Measurements from ENCODE around the gene JSRP1.

Gene JSRP1

DNA sequence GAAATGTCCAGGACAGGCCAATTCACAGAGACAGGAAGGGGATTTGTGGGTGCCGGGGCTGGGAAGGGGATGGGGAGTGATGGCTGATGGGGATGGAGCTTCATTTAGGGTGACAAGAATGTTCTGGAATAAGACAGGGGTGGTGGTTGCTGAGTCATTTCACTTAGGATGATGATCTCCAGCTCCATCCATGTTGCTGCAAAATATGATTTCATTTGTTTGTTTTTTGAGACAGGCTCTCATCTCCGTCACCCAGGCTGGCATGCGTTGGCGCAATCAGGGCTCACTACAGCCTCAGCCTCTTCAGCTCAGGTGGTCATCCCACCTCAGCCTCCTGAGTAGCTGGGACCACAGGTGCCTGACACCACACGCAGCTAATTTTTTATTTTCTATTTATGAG is 3.1 kb upstream of the JSRP1 start (continued):
- TF ChIP-seq, protein P1, sequence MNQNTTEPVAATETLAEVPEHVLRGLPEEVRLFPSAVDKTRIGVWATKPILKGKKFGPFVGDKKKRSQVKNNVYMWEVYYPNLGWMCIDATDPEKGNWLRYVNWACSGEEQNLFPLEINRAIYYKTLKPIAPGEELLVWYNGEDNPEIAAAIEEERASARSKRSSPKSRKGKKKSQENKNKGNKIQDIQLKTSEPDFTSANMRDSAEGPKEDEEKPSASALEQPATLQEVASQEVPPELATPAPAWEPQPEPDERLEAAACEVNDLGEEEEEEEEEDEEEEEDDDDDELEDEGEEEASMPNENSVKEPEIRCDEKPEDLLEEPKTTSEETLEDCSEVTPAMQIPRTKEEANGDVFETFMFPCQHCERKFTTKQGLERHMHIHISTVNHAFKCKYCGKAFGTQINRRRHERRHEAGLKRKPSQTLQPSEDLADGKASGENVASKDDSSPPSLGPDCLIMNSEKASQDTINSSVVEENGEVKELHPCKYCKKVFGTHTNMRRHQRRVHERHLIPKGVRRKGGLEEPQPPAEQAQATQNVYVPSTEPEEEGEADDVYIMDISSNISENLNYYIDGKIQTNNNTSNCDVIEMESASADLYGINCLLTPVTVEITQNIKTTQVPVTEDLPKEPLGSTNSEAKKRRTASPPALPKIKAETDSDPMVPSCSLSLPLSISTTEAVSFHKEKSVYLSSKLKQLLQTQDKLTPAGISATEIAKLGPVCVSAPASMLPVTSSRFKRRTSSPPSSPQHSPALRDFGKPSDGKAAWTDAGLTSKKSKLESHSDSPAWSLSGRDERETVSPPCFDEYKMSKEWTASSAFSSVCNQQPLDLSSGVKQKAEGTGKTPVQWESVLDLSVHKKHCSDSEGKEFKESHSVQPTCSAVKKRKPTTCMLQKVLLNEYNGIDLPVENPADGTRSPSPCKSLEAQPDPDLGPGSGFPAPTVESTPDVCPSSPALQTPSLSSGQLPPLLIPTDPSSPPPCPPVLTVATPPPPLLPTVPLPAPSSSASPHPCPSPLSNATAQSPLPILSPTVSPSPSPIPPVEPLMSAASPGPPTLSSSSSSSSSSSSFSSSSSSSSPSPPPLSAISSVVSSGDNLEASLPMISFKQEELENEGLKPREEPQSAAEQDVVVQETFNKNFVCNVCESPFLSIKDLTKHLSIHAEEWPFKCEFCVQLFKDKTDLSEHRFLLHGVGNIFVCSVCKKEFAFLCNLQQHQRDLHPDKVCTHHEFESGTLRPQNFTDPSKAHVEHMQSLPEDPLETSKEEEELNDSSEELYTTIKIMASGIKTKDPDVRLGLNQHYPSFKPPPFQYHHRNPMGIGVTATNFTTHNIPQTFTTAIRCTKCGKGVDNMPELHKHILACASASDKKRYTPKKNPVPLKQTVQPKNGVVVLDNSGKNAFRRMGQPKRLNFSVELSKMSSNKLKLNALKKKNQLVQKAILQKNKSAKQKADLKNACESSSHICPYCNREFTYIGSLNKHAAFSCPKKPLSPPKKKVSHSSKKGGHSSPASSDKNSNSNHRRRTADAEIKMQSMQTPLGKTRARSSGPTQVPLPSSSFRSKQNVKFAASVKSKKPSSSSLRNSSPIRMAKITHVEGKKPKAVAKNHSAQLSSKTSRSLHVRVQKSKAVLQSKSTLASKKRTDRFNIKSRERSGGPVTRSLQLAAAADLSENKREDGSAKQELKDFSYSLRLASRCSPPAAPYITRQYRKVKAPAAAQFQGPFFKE (tag by site-specific recombination; IDR thresholded peaks at IDR 0.05; ENCODE audit: borderline replicate concordance) = no peak
- TF ChIP-seq SP3 (tag by site-specific recombination; IDR thresholded peaks at IDR 0.05) (no peak), ZNF629 (tag by site-specific recombination; IDR thresholded peaks at IDR 0.05) (peak; percentile 39), ZNF585B (tag by site-specific recombination; IDR thresholded peaks at IDR 0.05) (no peak), MEIS1 (CRISPR knock-in tag; IDR thresholded peaks at IDR 0.05; ENCODE audit: borderline replicate concordance) (no peak), ZFP37 (tag by site-specific recombination; IDR thresholded peaks at IDR 0.05) (no peak), ZNF157 (tag by site-specific recombination; IDR thresholded peaks at IDR 0.05) (no peak), MZF1 (tag by site-specific recombination; IDR thresholded peaks at IDR 0.05; ENCODE audit: borderline replicate concordance) (0 out of 2 replicates have a peak, but pooled peaks have one; percentile 21)
- TF ChIP-seq, protein P2, sequence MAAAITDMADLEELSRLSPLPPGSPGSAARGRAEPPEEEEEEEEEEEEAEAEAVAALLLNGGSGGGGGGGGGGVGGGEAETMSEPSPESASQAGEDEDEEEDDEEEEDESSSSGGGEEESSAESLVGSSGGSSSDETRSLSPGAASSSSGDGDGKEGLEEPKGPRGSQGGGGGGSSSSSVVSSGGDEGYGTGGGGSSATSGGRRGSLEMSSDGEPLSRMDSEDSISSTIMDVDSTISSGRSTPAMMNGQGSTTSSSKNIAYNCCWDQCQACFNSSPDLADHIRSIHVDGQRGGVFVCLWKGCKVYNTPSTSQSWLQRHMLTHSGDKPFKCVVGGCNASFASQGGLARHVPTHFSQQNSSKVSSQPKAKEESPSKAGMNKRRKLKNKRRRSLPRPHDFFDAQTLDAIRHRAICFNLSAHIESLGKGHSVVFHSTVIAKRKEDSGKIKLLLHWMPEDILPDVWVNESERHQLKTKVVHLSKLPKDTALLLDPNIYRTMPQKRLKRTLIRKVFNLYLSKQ (tag by site-specific recombination; IDR thresholded peaks at IDR 0.05; ENCODE audit: borderline replicate concordance) = no peak

DNA sequence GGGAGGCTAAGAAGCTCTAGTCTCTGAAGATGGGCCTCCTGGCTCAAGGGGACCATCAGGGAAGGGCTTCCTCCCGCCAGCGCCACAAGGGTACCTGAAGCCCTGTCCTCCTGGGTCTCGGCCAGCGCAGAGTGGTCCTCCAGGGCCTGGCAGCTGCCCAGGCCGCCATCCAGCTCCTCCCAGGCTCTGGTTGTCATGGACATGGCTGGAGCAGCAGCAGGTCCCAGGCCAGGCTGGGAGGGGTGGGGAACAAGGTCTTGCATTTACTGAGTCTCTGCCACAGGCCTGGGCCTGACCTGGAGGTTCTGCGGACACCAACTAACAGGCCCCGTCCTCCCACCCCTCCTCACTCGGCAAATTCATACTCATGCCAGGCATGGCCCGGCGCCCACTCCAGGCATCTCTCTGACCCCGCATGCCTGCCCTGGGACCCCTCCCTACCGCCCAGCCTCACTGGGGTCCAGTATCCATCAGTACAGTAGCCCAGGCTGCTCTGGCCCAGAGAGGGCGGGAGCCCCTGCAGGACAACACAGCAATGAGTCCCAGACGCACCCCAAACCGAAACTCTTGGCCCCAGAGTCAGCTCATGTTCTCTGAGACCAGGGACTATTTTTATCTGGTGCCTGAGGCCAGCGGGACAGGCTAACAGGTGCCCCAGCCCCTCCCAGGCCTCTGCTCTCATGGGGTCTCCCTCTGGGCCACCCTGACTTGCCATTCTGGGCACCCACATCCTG is 938 bp downstream of the JSRP1 start:
- TF ChIP-seq ZNF768 (tag by site-specific recombination; IDR thresholded peaks at IDR 0.05) (0 out of 2 replicates have a peak, but pooled peaks have one; percentile 25), ZNF16 (tag by site-specific recombination; IDR thresholded peaks at IDR 0.05; ENCODE audit: low read depth) (no peak)
- ChIA-PET CTCF (interaction anchor here (0.6 kb wide), 1 partner anchor 366 kb away, joined by 3 read pairs; no protein-coding TSS in a partner anchor), POLR2A (no interaction called here)
- H3K27ac ChIP-seq (ENCODE audit: extremely low read depth, low read depth, low read length) = no peak overlapping the region
- H3K9me3 ChIP-seq (ENCODE audit: control insufficient read depth, insufficient read depth, low read depth, low read length) = no peaks in the 10 kb centered on the region
- no peaks in the 10 kb centered on the region for H3K36me3 ChIP-seq (ENCODE audit: control insufficient read depth in 2 of 2, insufficient read depth in 1 of 2, low read length in 2 of 2)
- H3K4me3 ChIP-seq (ENCODE audit: low read depth, low read length) = no peak overlapping the region
- H3K4me1 ChIP-seq (ENCODE audit: control insufficient read depth, insufficient read depth, low read length) = no peaks in the 10 kb centered on the region

DNA sequence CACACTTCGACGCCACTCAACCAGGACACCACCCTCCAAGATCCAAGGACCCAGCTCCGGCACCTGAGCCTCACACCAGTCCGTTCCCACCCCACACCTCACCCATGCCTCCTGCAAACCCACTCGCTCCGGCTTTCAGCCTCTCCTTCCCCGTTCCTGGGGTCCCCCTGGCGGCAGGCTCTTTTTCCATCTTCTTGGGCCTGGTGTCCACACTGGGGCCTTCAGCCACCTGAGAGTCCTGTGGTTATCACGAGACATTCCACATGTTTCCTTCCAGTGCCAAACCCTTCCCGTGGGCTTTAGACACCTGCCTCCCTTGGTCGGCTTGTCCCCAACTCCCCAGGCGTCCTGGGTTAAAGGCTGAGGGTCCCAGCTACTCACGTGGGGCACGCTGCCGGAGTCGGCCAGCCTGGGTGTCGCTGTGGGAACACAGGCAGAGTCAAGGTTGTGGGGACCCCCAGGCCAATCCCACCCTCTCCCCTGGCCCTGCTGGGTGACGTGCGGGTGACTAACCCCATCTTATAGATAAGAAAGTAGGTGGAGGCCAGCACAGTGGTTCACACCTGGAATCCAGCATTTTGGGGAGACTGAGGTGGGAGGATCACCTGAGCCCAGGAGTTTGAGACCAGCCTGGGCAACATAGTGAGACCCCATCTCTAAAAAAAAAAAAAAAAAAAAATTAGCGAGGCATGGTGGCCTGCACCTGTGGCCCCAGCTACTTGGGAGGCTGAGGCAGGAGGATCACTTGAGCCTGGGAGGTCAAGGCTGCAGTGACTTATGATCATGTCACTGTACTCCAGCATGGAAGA is 1.9 kb downstream of the JSRP1 start:
- POLR2A ChIA-PET = interaction anchor here (1.4 kb wide), 1 partner anchor 16 kb away, joined by 3 read pairs; no protein-coding TSS in a partner anchor
- Histone ChIP-seq H3K9me3 (ENCODE audit: control insufficient read depth, insufficient read depth, low read depth, low read length) (no peaks in the 10 kb centered on the region), H3K36me3 (ENCODE audit: control insufficient read depth in 2 of 2, insufficient read depth in 1 of 2, low read length in 2 of 2) (peaks cover 0 to under 1% of the 10 kb centered on the region in 2 experiments; a peak in 1 of 3 replicates), H3K4me1 (ENCODE audit: control insufficient read depth, insufficient read depth, low read length) (no peaks in the 10 kb centered on the region), H3K4me3 (ENCODE audit: low read depth, low read length) (no peak overlapping the region), H3K27ac (ENCODE audit: extremely low read depth, low read depth, low read length) (no peak overlapping the region)
- CTCF ChIA-PET = interaction anchor here (0.6 to 0.7 kb wide), 2 partner anchors 98 to 367 kb away, joined by 3 read pairs; no protein-coding TSS in a partner anchor
- TF ChIP-seq ZNF155 (tag by site-specific recombination; IDR thresholded peaks at IDR 0.05) (no peak), KLF8 (tag by site-specific recombination; IDR thresholded peaks at IDR 0.05) (0 out of 2 replicates have a peak, but pooled peaks have one; percentile 11), ZNF404 (tag by site-specific recombination; IDR thresholded peaks at IDR 0.05) (no peak), MEIS1 (CRISPR knock-in tag; IDR thresholded peaks at IDR 0.05; ENCODE audit: borderline replicate concordance) (no peak), ZNF335 (tag by site-specific recombination; conservative IDR thresholded peaks at IDR 0.05) (no peak), ZNF600 (tag by site-specific recombination; IDR thresholded peaks at IDR 0.05) (peak; percentile 88), ZNF585B (tag by site-specific recombination; IDR thresholded peaks at IDR 0.05) (no peak), ZNF623 (tag by site-specific recombination; IDR thresholded peaks at IDR 0.05) (no peak), MZF1 (tag by site-specific recombination; IDR thresholded peaks at IDR 0.05; ENCODE audit: borderline replicate concordance) (no peak), ZNF121 (tag by site-specific recombination; IDR thresholded peaks at IDR 0.05) (peak; percentile 94)
- TF ChIP-seq, protein P3, sequence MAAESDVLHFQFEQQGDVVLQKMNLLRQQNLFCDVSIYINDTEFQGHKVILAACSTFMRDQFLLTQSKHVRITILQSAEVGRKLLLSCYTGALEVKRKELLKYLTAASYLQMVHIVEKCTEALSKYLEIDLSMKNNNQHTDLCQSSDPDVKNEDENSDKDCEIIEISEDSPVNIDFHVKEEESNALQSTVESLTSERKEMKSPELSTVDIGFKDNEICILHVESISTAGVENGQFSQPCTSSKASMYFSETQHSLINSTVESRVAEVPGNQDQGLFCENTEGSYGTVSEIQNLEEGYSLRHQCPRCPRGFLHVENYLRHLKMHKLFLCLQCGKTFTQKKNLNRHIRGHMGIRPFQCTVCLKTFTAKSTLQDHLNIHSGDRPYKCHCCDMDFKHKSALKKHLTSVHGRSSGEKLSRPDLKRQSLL (tag by site-specific recombination; IDR thresholded peaks at IDR 0.05) = peak; percentile 22; the same call in 1 of the 2 replicates
- TF ChIP-seq, protein P4, sequence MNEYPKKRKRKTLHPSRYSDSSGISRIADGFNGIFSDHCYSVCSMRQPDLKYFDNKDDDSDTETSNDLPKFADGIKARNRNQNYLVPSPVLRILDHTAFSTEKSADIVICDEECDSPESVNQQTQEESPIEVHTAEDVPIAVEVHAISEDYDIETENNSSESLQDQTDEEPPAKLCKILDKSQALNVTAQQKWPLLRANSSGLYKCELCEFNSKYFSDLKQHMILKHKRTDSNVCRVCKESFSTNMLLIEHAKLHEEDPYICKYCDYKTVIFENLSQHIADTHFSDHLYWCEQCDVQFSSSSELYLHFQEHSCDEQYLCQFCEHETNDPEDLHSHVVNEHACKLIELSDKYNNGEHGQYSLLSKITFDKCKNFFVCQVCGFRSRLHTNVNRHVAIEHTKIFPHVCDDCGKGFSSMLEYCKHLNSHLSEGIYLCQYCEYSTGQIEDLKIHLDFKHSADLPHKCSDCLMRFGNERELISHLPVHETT (tag by site-specific recombination; IDR thresholded peaks at IDR 0.05) = 0 out of 2 replicates have a peak, but pooled peaks have one; percentile 21

Measured in HEK293 (cell line).